LNCAP (cell line): Measurements from ENCODE around the gene KLK15.

Experiments used
- TF ChIP-seq, protein P1 (sequence below): fragments of 450-650 bp; IDR thresholded peaks from 2 replicates; pipeline ENCODE4 v1.5.1; 2017; ENCODE audit warnings: mild to moderate bottlenecking

Gene KLK15

DNA sequence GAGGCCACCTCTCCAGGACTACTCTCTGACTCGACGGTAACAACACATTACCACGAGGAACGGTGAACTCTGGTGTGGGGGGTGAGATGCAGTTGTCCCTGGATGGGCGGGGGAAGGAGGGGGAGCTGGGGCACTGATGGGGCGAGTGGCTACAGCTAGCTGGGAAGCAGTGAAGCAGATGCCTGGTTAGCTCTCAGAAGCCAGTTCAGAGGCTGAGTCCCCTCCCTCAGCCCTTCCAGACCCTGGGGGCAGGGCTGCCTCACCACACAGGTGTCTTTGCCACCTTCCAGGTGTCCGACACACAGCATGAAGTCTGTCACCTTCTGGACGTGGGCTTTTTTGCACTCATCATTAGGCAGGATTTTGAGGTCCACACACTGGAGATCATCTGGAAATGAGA, 13.7 kb downstream of the KLK15 start:
- TF ChIP-seq, protein P1, sequence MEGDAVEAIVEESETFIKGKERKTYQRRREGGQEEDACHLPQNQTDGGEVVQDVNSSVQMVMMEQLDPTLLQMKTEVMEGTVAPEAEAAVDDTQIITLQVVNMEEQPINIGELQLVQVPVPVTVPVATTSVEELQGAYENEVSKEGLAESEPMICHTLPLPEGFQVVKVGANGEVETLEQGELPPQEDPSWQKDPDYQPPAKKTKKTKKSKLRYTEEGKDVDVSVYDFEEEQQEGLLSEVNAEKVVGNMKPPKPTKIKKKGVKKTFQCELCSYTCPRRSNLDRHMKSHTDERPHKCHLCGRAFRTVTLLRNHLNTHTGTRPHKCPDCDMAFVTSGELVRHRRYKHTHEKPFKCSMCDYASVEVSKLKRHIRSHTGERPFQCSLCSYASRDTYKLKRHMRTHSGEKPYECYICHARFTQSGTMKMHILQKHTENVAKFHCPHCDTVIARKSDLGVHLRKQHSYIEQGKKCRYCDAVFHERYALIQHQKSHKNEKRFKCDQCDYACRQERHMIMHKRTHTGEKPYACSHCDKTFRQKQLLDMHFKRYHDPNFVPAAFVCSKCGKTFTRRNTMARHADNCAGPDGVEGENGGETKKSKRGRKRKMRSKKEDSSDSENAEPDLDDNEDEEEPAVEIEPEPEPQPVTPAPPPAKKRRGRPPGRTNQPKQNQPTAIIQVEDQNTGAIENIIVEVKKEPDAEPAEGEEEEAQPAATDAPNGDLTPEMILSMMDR = no peak

DNA sequence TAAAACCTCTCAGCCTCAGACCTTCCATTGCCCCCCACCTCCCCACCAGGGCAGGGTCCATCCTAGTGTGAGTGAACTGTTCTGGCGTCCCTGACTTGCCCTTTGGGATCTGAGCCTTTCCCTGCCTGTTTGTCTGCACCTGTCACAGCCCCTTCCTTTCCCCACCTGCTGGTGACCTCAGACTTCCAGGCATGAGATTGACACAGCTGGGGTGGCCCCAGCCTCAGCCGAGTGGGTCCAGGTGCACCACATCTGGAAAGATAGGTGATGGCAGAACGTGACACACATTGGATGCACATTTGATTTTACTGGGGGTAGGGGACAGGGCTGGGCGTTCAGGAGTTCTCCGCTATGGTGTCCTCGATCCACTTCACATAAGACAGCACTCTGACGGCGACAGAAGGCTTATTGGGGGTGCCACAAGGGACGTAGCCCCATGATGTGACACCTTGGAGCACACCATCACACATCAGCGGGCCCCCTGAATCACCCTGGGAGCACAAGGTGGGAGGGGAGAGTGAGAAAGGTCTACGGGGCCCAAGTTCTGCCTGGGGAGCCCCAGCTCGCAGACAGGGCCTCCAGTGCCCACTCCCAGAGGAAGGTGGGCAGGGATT, 14.4 kb downstream of the KLK15 start:
- TF ChIP-seq, protein P1 = no peak

DNA sequence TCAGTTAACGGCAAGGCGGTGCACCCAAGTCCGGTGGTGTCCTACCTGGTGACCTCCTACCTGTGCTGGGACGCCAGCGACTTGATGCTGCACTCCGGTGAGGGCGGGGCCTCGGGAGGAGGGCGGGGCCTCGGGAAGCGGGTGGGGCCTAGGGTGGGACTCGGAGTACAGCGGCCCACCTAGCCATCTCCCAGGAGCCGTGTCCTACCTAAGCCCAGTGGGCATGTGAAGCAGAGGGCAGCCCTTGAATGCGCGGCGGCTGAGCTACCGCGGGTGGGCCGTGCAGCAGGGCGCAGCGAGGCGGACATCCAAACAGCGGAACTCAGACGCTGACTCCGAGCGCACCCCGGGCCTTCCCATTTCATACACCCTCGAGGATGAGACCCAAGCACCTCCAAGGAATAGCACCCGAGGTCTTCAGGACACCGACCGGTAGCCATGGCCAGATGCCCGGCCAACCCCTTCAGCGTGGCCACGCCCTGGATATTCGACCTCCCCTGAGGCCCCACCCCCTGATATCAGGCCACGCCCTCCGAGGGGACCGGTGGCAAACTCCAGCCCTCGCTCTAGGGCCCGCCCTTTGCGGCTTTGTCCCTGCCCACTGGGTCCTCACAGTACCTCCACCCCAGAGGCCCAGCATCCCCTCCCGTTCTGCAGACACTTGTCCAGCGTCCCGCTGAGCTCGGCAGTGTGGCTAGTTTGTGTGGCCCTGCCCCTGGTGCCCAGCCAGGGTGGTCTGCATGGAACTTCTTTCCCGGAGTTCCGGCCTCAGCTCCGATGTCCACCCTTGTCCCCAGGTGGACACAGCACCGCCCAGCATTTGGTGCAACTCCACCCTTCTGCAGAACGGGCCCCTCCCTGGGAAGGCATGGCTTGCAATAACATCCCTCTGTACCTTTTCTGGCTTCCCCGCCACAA, 15.2 kb downstream of the KLK15 start:
- TF ChIP-seq, protein P1 = no peak

DNA sequence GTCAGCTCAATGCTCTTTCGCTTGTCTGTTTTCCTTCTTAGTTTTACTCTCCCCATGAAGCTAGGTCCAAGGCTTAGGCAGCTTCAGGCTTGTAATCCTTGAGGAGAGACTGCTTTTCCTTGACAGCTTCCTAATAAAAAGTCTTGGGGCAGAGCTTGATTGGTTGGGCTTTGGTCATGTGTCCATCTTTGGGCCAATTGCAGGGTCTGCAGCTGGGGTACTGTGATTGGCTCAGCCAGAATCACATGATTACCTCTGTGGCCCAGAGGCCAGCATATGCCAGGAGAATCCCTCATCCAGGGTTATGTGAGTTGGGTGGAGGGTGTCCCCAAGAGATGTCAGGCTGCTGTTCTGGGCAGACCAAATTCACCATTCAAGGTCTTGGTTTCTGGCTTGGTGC, 17.9 kb downstream of the KLK15 start:
- TF ChIP-seq, protein P1 = no peak

DNA sequence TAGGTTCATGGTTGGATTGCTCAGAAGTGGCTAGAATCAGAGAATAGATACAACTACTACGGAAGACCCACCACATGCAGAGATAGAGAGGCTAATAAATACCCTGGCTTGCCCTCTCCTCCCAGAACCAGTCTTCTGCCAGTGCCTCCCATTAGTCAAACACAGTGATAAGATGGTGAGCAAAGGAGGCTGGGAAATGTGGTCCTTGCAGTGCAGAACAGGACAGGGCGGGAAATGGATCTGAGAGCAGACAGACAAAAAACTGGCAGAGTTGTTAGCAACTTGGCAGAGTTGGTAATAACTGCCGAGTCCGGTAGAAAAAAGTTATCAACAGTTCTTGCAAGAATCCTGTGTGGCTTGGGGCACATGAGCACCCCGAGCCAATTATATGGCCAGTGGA, 18.5 kb downstream of the KLK15 start:
- TF ChIP-seq, protein P1 = no peak

DNA sequence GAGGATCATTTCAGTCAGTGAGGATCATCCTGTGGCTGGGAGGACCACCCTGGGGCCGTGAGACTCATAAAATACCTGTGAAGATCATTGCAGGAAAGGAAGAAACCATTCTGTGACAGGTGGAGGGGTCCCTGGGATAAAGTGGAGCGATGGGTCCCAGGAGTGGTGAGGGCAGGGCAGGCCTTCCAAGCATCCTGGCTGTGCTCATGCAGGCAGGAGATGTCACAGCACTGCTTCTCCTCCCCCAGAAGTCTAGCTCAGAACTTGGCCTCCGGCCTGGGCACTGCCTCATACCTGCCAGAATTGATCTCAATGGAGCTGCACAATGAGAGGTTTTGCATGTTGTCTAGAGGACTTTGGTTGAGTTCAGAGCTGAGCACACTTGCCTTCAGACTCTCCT, 20.9 kb downstream of the KLK15 start:
- TF ChIP-seq, protein P1 = no peak

DNA sequence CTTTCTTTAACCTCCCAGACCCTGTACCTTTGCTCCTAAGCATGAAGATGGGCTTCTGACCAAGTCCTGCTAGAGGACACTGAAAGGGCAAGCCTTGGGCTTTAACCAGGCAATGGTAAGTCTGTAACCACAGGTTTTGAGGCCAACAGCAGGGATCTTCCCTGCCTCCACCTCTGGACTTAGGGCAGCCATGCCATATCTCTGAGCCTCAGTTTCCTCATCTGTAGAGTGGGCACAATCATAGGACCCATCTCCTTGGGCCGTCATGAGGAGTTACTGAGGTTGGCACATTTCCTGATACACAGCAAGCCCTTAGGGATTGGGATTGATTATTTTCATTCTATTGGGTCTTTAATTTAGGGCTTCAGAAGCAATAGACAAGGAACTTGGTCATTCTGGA, 24.5 kb downstream of the KLK15 start:
- TF ChIP-seq, protein P1 = no peak
